HCT116 (cell line): ENCODE data around the gene FAM163B. TPM values are rescaled to one million over a fixed set of nuclear protein-coding genes. Genes with fewer than 3 reads are reported as not detected.

Source experiments
- ATAC-seq: fragments of 200-7000 bp; cut with Tn5 transposase; 2 replicates; pipeline ENCODE4 v1.9.1; 2020; ENCODE audit warnings: mild to moderate bottlenecking, moderate library complexity
- BruUV-seq: library from RNA; stranded (reverse); fragments of 400-500 nt; replicated peaks from 2 replicates; lab custom pipeline; 2021; lab: Mats Ljungman, UMichigan
- CTCF ChIA-PET: fragments of 300-600 bp; sonication (Branson Sonifier 250); formaldehyde crosslinking; loops from one replicate; lab custom pipeline; 2021; ENCODE audit warnings: antibody characterized with exemption; lab: Charles Lee
- POLR2A ChIA-PET: fragments of 300-600, 350-600 bp; sonication (Branson Sonifier 250); formaldehyde crosslinking; loops from one replicate; lab custom pipeline; 2021; ENCODE audit warnings: antibody characterized with exemption; lab: Charles Lee
- RAD21 ChIA-PET, 2 experiments: fragments of 300-600 bp; sonication (Branson Sonifier 250); formaldehyde crosslinking; loops; one replicate each; lab custom pipeline; 2023; ENCODE audit warnings: low total read pairs in 2 of 2; ENCODE audit not compliant: uncharacterized antibody in 2 of 2, unreplicated experiment in 2 of 2, low non-redundant PET in 1 of 2; lab: Charles Lee
- DNase-seq: peaks from one replicate; pipeline ENCODE4 v3.0.0-alpha.2; 2010; ENCODE audit warnings: low read depth, low spot score
- H2AFZ ChIP-seq: fragments of 200-600 bp; shearing (Covaris generic), sonication (generic); 2 replicates; pipeline ENCODE4 v1.6.1; 2017; ENCODE audit warnings: low read depth, mixed run types, mixed read lengths, antibody characterized with exemption, low read length; ENCODE audit not compliant: poor library complexity, severe bottlenecking
- H3K27ac ChIP-seq: 2 replicates; pipeline ENCODE4 v1.5.1; 2012; ENCODE audit warnings: low read depth, low read length
- H3K27me3 ChIP-seq: fragments of 200-600 bp; sonication (generic); 2 replicates; pipeline ENCODE4 v1.6.1; 2016; ENCODE audit warnings: mixed run types, low read length, mixed read lengths; ENCODE audit not compliant: insufficient read depth
- H3K36me3 ChIP-seq, 2 experiments: fragments of 200-500 bp in 1 of 2; fragments of 200-600 bp in 1 of 2; sonication (Bioruptor generic) in 1 of 2; sonication (generic) in 1 of 2; 2 replicates each; pipeline versions ENCODE4 v1.5.1 to v1.6.1; 2014 to 2016; ENCODE audit warnings: low read length in 2 of 2, inconsistent platforms in 1 of 2, mixed read lengths in 1 of 2, mixed run types in 1 of 2; ENCODE audit not compliant: insufficient read depth in 2 of 2, control insufficient read depth in 1 of 2
- H3K4me1 ChIP-seq, 2 experiments: fragments of 200-600 bp in 1 of 2; sonication (generic) in 1 of 2; 2 replicates each; pipeline versions ENCODE4 v1.5.1 to v1.6.1; 2012 to 2017; ENCODE audit warnings: low read length in 2 of 2, inconsistent platforms in 1 of 2, mild to moderate bottlenecking in 1 of 2, mixed read lengths in 1 of 2, mixed run types in 1 of 2, moderate library complexity in 1 of 2; ENCODE audit not compliant: insufficient read depth in 2 of 2, control insufficient read depth in 1 of 2
- H3K4me2 ChIP-seq: fragments of 200-600 bp; sonication (generic); 2 replicates; pipeline ENCODE4 v1.6.1; 2017; ENCODE audit warnings: mixed run types, low read length, mixed read lengths
- H3K4me3 ChIP-seq, 2 experiments: fragments of 200-600 bp in 1 of 2; sonication (generic) in 1 of 2; replicated peaks in 1 of 2; 2 replicates each; pipeline ENCODE4 v1.5.1; 2011 to 2016; ENCODE audit warnings: low read length in 2 of 2, control low read depth in 1 of 2, low read depth in 1 of 2, mild to moderate bottlenecking in 1 of 2, mixed read lengths in 1 of 2, mixed run types in 1 of 2
- H3K79me2 ChIP-seq: fragments of 200-600 bp; sonication (generic); 2 replicates; pipeline ENCODE4 v1.6.1; 2017; ENCODE audit warnings: mild to moderate bottlenecking, mixed run types, low read length, moderate library complexity, mixed read lengths; ENCODE audit not compliant: insufficient read depth
- H3K9ac ChIP-seq: fragments of 200-600 bp; sonication (generic); 2 replicates; pipeline ENCODE4 v1.6.1; 2016; ENCODE audit warnings: low read length, mixed read lengths
- H3K9me2 ChIP-seq: fragments of 200-600 bp; sonication (generic), shearing (Covaris generic); 2 replicates; pipeline ENCODE4 v1.6.1; 2017; ENCODE audit warnings: mixed run types, mild to moderate bottlenecking, moderate library complexity; ENCODE audit not compliant: insufficient read depth
- H3K9me3 ChIP-seq, 2 experiments: fragments of 200-500 bp in 1 of 2; fragments of 200-600 bp in 1 of 2; sonication (Bioruptor generic) in 1 of 2; sonication (generic) in 1 of 2; 2 replicates each; pipeline ENCODE4 v1.6.1; 2014 to 2017; ENCODE audit warnings: low read length in 2 of 2, mixed read lengths in 2 of 2, inconsistent platforms in 1 of 2, low read depth in 1 of 2, mild to moderate bottlenecking in 1 of 2, mixed run types in 1 of 2, moderate library complexity in 1 of 2; ENCODE audit not compliant: control insufficient read depth in 1 of 2, insufficient read depth in 1 of 2
- H4K20me1 ChIP-seq: fragments of 200-600 bp; sonication (generic), shearing (Covaris generic); 2 replicates; pipeline ENCODE4 v1.6.1; 2017; ENCODE audit warnings: mixed run types, mild to moderate bottlenecking, moderate library complexity; ENCODE audit not compliant: insufficient read depth
- ATF3 ChIP-seq: IDR thresholded peaks from 2 replicates; pipeline ENCODE4 v1.6.1; 2012
- CBX3 ChIP-seq: IDR thresholded peaks from 2 replicates; pipeline ENCODE4 v1.6.1; 2012; ENCODE audit warnings: low read depth
- CEBPB ChIP-seq: IDR thresholded peaks from 2 replicates; pipeline ENCODE4 v1.6.1; 2012; ENCODE audit warnings: low read depth
- CTCF ChIP-seq, 3 experiments: fragments of 200-600 bp in 1 of 3; sonication (generic) in 1 of 3; IDR thresholded peaks in 2 of 3; conservative IDR thresholded peaks in 1 of 3; 2 replicates each; pipeline ENCODE4 v1.5.1; 2012 to 2017; ENCODE audit warnings: low read depth in 2 of 3, low read length in 2 of 3, antibody characterized with exemption in 1 of 3, borderline replicate concordance in 1 of 3, control low read depth in 1 of 3, mild to moderate bottlenecking in 1 of 3, mixed read lengths in 1 of 3, mixed run types in 1 of 3, moderate library complexity in 1 of 3; ENCODE audit not compliant: insufficient read depth in 1 of 3
- EGR1 ChIP-seq: IDR thresholded peaks from 2 replicates; pipeline ENCODE4 v1.6.1; 2012; ENCODE audit warnings: low read depth
- ELF1 ChIP-seq: IDR thresholded peaks from 2 replicates; pipeline ENCODE4 v1.6.1; 2012; ENCODE audit warnings: low read depth, borderline replicate concordance
- EZH2 ChIP-seq: fragments of 200-600 bp; sonication (generic); IDR thresholded peaks from 2 replicates; pipeline ENCODE4 v1.6.1; 2017; ENCODE audit warnings: antibody characterized with exemption, mixed run types
- EZH2phosphoT487 ChIP-seq: fragments of 200-600 bp; IDR thresholded peaks from 2 replicates; pipeline ENCODE4 v1.6.1; 2018; ENCODE audit warnings: antibody characterized with exemption, borderline replicate concordance
- JUND ChIP-seq: IDR thresholded peaks from 2 replicates; pipeline ENCODE4 v1.6.1; 2012
- MAX ChIP-seq: IDR thresholded peaks from 2 replicates; pipeline ENCODE4 v1.6.1; 2012
- POLR2AphosphoS5 ChIP-seq: IDR thresholded peaks from 2 replicates; pipeline ENCODE4 v1.6.1; 2011; ENCODE audit warnings: mild to moderate bottlenecking, low read depth, low read length, moderate library complexity
- RAD21 ChIP-seq: IDR thresholded peaks from 2 replicates; pipeline ENCODE4 v1.6.1; 2012; ENCODE audit warnings: low read depth, mild to moderate bottlenecking
- SIN3A ChIP-seq: IDR thresholded peaks from 2 replicates; pipeline ENCODE4 v1.6.1; 2012; ENCODE audit warnings: low read depth
- SP1 ChIP-seq: IDR thresholded peaks from 2 replicates; pipeline ENCODE4 v1.6.1; 2012; ENCODE audit warnings: low read depth
- SRF ChIP-seq: IDR thresholded peaks from 2 replicates; pipeline ENCODE4 v1.6.1; 2012; ENCODE audit warnings: low read depth
- TCF7L2 ChIP-seq: IDR thresholded peaks from 2 replicates; pipeline ENCODE4 v1.7.0; 2011; ENCODE audit warnings: borderline replicate concordance, inconsistent platforms; ENCODE audit not compliant: insufficient read depth, insufficient read length; ENCODE audit errors: extremely low read depth
- YY1 ChIP-seq: IDR thresholded peaks from 2 replicates; pipeline ENCODE4 v1.6.1; 2011; ENCODE audit warnings: low read length, low read depth, moderate library complexity, mild to moderate bottlenecking; ENCODE audit not compliant: insufficient replicate concordance; ENCODE audit errors: extremely low read depth
- ZFX ChIP-seq: fragments of 450-650 bp; IDR thresholded peaks from 2 replicates; pipeline ENCODE4 v1.6.1; 2017
- ZNF274 ChIP-seq: fragments of 200-500 bp; sonication (Bioruptor generic); IDR thresholded peaks from 2 replicates; pipeline ENCODE4 v1.6.1; 2014; ENCODE audit warnings: mild to moderate bottlenecking, low read depth, low read length, inconsistent platforms
- intact Hi-C: fragments of 100-400 bp; cut with micrococcal nuclease; formaldehyde crosslinking; loops from 2 replicates; pipeline ENCODE4 v1.10.0; 2022
- total RNA-seq: library from RNA; stranded (reverse); gene quantifications from one replicate; pipeline ENCODE4 v1.2.1, GENCODE V29; 2021; ENCODE audit not compliant: unreplicated experiment

FAM163B gene
- total RNA-seq, 1 experiment from 2014 or later: not detected

GRCh38 chr9:133553973-133554713 lies 55.0 kb downstream of the FAM163B start:
- intact Hi-C loops: no loop called here
- H3K4me2 ChIP-seq: no peak overlapping the region
- H3K9me2 ChIP-seq: no peaks in the 10 kb centered on the region
- POLR2A ChIA-PET: no interaction called here
- H3K27ac ChIP-seq: no peak overlapping the region
- no peak overlapping the region for H2AFZ ChIP-seq
- H3K79me2 ChIP-seq: no peaks in the 10 kb centered on the region
- RAD21 ChIA-PET: no interaction called here
- H3K9ac ChIP-seq: no peak overlapping the region
- no peaks in the 10 kb centered on the region for H3K9me3 ChIP-seq
- peaks cover 2% of the 10 kb centered on the region; the same call in 1 of the 2 replicates for H3K27me3 ChIP-seq
- TF ChIP-seq ZNF274 (no peak), CTCF (IDR thresholded peaks at IDR 0.05 in 2 of 3, conservative IDR thresholded peaks at IDR 0.05 in 1 of 3; ENCODE audit: borderline replicate concordance in 1 of 3, insufficient read depth in 1 of 3, low read depth in 2 of 3, low read length in 2 of 3) (no peak), SIN3A (no peak)
- H3K4me1 ChIP-seq: peaks cover 21 to 24% of the 10 kb centered on the region in 2 experiments
- no peak overlapping the region for H3K4me3 ChIP-seq
- BruUV-seq: no TSS peak
- H4K20me1 ChIP-seq: no peaks in the 10 kb centered on the region
- DNase-seq (no peak), ATAC-seq (no peak)
- CTCF ChIA-PET: no interaction called here
- no peaks in the 10 kb centered on the region for H3K36me3 ChIP-seq

GRCh38 chr9:133553123-133553522 lies 56.1 kb downstream of the FAM163B start:
- Histone ChIP-seq H3K79me2 (no peaks in the 10 kb centered on the region), H3K4me3 (no peak overlapping the region), H3K4me2 (no peak overlapping the region), H3K9me2 (no peaks in the 10 kb centered on the region), H3K9me3 (no peaks in the 10 kb centered on the region), H3K36me3 (no peaks in the 10 kb centered on the region), H3K27ac (no peak overlapping the region), H3K9ac (no peak overlapping the region), H4K20me1 (no peaks in the 10 kb centered on the region), H3K4me1 (peaks cover 11 to 14% of the 10 kb centered on the region in 2 experiments), H2AFZ (no peak overlapping the region), H3K27me3 (peaks cover 2% of the 10 kb centered on the region; the same call in 1 of the 2 replicates)
- no peak for DNase-seq
- ChIA-PET RAD21 (no interaction called here), POLR2A (no interaction called here), CTCF (no interaction called here)
- intact Hi-C loops: no loop called here
- ATAC-seq: no peak
- BruUV-seq: no TSS peak
- TF ChIP-seq JUND: no peak
- no peak for TF ChIP-seq EGR1
- no peak for TF ChIP-seq MAX
- TF ChIP-seq EZH2: no peak
- no peak for TF ChIP-seq SRF
- TF ChIP-seq YY1: no peak
- TF ChIP-seq CBX3: no peak
- TF ChIP-seq ZFX: no peak
- TF ChIP-seq ATF3: no peak
- no peak for TF ChIP-seq ELF1
- TF ChIP-seq CEBPB: no peak
- no peak for TF ChIP-seq TCF7L2
- no peak for TF ChIP-seq SP1
- TF ChIP-seq POLR2AphosphoS5: no peak
- no peak for TF ChIP-seq RAD21
- TF ChIP-seq SIN3A: no peak
- TF ChIP-seq EZH2phosphoT487: no peak
- TF ChIP-seq ZNF274: no peak
